ENCODE measurements around the gene ETDA.

Gene ETDA

DNA sequence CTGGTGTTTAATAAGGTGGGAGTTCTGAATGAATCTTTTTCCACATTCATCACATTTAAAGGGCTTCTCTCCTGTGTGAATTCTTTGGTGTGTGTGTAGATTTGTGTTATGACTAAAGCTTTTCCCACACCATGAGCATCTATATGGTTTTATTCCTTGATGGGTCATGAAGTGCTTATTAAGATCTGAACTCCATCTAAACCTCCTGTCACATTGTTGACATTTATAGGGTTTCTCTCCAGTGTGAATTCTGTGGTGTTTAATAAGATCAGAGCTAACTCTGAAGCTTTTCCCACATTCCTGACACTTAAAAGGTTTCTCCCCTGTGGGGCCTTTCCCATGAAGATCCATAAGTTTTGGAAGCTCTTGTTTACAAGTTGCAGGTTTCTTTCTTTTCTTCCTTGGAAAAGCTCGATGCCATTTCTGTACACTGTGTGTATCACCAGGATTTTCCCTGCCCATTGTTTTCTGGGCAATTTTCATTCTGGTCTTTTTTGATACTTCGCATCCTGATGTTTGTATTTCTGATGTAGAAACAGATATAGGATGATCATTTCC lies 35.5 kb downstream of the ETDA start:
- Histone ChIP-seq H3K4me1 (ENCODE audit: control insufficient read depth, low read depth, low read length) (no peaks in the 10 kb centered on the region), H3K9me3 (ENCODE audit: control insufficient read depth, low read depth, low read length) (peaks cover 47% of the 10 kb centered on the region), H3K27ac (ENCODE audit: low read length) (no peak overlapping the region), H3K27me3 (ENCODE audit: control insufficient read depth, insufficient read depth, low read length) (no peaks in the 10 kb centered on the region), H3K9ac (ENCODE audit: low read length) (no peak overlapping the region), H3K4me3 (ENCODE audit: low read length) (no peak overlapping the region), H3K36me3 (ENCODE audit: control insufficient read depth, low read depth, low read length) (no peaks in the 10 kb centered on the region)

DNA sequence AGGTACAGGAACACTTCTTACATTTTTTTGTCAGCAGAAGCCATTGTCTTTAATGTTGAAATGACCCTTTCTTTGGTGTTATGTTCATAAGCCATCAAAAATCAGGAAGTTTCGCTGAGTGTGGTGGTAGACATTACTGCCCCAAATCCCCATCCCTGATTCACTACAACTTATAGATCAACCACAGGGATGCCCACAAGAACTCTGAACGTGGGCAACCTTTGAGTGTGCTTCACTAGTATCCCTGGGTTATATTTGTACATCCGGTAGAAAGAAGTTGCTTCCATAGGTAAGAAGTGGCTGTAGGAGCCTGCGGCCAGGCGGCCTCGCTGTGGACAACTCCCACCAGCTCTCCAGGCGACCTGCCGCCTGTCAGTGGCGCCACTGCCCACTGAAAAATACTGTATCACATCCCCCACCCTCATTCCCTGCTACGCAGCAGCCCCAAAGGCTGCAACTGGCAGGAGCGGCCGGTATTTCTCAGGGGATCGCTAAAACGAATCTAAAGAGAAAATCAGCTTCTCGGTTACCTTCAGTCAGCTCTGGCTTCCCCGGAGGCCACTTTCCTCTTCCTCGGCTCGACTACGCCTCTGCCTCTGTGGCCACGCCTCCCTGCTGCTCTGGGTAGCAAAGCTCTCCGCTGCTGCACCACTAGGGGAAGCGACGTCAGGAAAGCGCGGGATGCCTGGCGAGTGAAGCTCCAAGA lies 43.5 kb downstream of the ETDA start:
- no peaks in the 10 kb centered on the region for H3K36me3 ChIP-seq (ENCODE audit: control insufficient read depth, low read depth, low read length)
- H3K9ac ChIP-seq (ENCODE audit: low read length), result no peak overlapping the region
- H3K4me1 ChIP-seq (ENCODE audit: control insufficient read depth, low read depth, low read length), result no peaks in the 10 kb centered on the region
- H3K27ac ChIP-seq (ENCODE audit: low read length), result no peak overlapping the region
- peak overlapping the region; percentile 53 for H3K4me3 ChIP-seq (ENCODE audit: low read length)
- H3K27me3 ChIP-seq (ENCODE audit: control insufficient read depth, insufficient read depth, low read length), result peaks cover 11% of the 10 kb centered on the region
- H3K9me3 ChIP-seq (ENCODE audit: control insufficient read depth, low read depth, low read length), result peaks cover 3% of the 10 kb centered on the region

DNA sequence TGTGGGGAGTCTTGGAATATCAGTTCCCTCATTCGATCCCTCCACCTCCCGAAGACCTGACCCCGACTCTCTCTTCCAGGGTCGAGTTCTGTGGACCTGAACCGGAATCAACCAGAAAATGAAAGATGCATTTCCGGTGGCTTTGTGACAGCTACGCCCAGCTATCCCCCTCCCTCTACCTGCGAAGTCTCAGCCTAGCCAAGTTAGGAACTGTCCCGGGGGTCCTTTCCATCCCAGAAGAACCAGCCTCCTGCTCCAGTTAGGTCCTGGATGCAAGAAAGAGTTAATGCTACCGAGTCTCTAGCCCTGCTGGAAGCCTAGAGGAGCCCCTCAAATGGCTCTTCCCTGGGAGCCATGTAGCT lies 44.1 kb downstream of the ETDA start:
- Histone ChIP-seq H3K9ac (ENCODE audit: low read length) (no peak overlapping the region), H3K36me3 (ENCODE audit: control insufficient read depth, low read depth, low read length) (no peaks in the 10 kb centered on the region), H3K27ac (ENCODE audit: low read length) (no peak overlapping the region), H3K4me1 (ENCODE audit: control insufficient read depth, low read depth, low read length) (no peaks in the 10 kb centered on the region), H3K9me3 (ENCODE audit: control insufficient read depth, low read depth, low read length) (peaks cover 3% of the 10 kb centered on the region), H3K4me3 (ENCODE audit: low read length) (peak overlapping the region; percentile 53), H3K27me3 (ENCODE audit: control insufficient read depth, insufficient read depth, low read length) (peaks cover 11% of the 10 kb centered on the region)

DNA sequence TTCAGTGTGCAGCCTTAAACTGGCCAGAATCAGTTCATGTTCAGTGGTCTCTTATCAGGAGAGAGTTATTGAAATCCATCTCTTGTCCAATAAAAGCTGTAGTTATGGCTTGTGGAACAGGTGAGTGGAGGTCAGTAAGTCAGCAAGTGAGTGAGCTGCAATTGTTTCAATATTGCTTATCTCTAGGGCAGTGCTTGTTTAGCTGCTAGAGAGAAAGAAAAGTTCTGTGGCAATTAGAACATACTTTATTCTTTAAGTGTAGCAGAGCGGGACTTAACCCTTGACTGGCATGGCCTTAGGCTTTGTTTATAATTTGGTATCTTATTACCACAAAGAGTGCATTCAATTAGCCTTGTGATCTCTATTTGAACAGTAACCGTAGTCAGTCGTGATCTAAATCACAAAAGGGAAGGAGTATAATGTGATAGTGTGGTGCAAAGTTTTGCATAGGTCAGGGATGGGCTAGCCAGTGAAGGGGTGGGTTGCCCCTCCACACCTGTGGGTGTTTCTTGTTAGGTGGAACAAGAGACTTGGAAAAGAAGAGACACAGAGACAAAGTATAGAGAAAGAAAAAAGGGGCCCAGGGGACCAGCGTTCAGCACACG lies 50.5 kb downstream of the ETDA start:
- peaks cover 4% of the 10 kb centered on the region for H3K4me1 ChIP-seq (ENCODE audit: control insufficient read depth, low read depth, low read length)
- H3K36me3 ChIP-seq (ENCODE audit: control insufficient read depth, low read depth, low read length), result no peaks in the 10 kb centered on the region
- no peaks in the 10 kb centered on the region for H3K27me3 ChIP-seq (ENCODE audit: control insufficient read depth, insufficient read depth, low read length)
- no peak overlapping the region for H3K9ac ChIP-seq (ENCODE audit: low read length)
- H3K9me3 ChIP-seq (ENCODE audit: control insufficient read depth, low read depth, low read length), result no peaks in the 10 kb centered on the region
- H3K4me3 ChIP-seq (ENCODE audit: low read length), result no peak overlapping the region
- H3K27ac ChIP-seq (ENCODE audit: low read length), result no peak overlapping the region

Measured in iPS-18a (cell line).